GM12872 (cell line): ENCODE results near the gene CCNC.
A peak's percentile ranks its signal among the peaks of the same experiment; 100 is the strongest.

Source experiments
- CTCF ChIP-seq: IDR thresholded peaks from 3 replicates; pipeline ENCODE4 v1.5.1; 2011; ENCODE audit warnings: low read depth, mild to moderate bottlenecking, low read length, moderate library complexity; ENCODE audit not compliant: insufficient read depth

The CCNC gene

DNA sequence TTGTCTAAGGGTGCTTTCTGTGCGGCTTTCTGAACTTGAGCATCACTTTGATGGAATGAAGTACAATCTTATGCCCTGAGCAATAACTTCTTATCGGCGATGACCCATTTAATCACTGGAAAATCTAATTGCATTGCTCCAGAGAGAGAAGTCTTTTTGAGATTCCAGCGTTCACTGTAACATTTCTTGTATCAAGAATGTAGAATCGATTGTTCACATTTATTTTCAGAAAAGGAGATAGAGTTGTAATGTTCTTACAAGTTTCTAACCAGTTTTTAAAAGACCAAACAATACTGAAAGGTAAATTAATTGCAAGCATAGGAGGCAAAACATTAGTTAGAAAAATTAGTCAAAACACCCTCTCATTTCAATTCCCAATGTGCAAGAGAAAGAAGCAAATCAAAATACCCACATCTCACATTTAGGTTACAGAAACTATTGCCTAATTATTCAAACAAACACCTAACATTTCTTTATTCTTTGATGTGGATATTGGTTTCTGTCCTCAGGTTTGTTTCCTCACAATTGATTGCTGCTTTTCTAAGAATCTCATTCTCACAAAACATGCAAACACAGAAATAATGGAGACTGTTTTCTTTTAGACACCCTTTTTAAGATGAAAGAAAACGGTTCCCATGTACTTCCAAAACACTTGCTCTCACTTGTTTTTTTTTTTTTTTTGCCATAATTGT, 23.4 kb upstream of the CCNC start:
- no peak for TF ChIP-seq CTCF

- no peak for TF ChIP-seq CTCF
Measured at GRCh38 chr6:99590728-99591672, 22.5 kb upstream of the CCNC start.

DNA sequence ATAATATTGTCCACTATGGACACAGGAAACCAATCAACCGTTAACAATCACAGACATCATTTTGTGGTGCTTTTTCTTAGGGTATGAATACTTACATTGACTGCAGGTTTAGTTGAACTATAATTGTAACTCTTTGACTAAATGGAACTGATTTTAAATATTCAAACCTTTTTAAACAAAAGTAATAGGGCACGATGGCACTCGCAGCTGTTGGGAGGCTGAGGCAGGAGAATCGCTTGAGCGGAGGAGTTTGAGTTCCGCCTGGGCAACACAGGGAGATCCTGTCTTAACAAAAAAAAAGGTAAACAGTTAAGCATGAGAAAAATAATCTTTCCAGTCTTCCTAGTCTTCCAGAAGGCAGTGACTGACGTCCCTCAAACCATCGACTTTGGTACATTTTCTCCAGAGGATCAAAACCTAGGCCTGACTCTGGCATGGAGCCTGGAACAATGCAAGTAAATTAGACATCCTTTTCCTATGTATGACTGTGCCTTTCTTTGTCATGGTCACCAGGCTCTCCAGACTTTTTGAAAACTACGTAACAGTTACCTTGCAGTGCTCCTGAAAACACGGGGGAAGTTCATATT, 21.5 kb upstream of the CCNC start:
- TF ChIP-seq CTCF: no peak

DNA sequence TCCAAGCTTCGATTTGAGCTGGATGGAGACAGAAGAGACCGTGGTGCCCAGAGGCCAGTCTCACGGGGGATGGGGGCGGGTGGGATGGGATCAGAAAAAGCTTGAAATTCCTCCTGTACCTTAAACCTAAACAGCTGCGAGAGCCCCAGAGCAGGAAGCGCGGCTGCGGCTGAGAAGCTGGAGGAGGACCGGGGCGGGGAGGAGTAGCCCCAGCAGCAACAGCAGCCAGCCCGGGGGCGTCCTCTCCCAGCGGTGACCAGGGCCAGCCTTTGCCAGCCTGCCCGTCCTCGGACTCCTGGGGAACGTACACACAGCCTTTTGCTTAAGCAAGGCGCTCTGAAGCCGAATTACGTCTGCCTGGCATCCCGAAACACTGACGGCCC, 20.8 kb upstream of the CCNC start:
- TF ChIP-seq CTCF: no peak

DNA sequence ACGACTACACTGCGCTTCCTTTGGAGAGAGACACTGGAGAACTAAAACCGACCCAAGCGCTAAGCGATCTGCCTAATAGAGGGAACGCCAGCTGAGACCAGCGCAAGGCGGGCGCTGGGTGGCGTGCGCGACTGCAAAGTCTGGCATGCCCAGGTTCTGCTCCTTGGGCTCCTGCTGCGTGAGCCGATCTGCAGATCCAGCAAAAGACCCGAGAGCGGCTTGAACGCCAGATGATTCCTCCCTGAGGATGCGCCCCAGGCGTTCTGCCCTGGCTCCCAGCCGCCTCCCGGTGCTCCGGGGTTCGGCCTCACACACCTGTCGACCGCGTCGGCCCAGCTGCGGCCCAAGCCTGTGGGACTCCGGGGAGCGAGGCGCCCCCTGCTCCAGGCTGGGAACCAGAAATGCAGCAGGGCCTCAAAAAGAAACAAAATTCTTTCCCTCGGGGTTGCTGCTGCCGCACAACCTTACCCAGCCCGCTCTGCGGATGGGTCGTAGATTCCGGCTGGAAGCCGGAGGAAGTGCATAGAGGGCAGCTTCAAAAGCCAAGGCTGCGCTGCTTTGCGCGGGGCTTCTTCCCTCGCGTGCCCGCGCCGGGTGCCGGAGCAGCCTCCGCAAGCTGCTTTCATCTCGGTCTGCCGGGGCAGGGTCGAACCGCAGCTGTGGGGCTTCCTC, 20.3 kb upstream of the CCNC start:
- TF ChIP-seq CTCF: peak; percentile 86

DNA sequence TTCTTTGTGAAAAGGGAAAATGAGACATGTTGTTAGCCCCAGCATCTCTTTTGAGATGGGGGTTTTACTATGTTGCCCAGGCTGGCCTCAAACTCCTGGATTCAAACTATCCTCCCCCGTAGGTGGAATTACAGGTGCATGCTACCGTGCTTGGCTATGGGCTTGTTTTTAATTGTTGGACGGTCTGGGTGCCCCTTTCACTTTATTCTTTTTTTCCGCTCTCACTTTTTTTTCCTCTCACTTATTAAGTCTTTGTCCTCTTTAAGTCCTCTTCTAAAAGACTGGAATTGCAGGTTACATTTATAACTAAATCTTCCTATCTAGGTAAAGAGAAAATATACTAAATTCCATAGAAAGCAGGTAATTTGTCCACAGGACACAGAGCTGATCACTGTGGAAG, 19.3 kb upstream of the CCNC start:
- no peak for TF ChIP-seq CTCF

- TF ChIP-seq CTCF: no peak
Measured at GRCh38 chr6:99579781-99580180, 11.3 kb upstream of the CCNC start.
